HG03108 (cell line): ENCODE data around the gene MEGF8.

ENCODE experiments used
- ATAC-seq: cut with Tn5 transposase; IDR thresholded peaks from one replicate; pipeline ENCODE4 v1.9.1; 2021; ENCODE audit warnings: moderate library complexity; ENCODE audit not compliant: unreplicated experiment

MEGF8 gene, protein sequence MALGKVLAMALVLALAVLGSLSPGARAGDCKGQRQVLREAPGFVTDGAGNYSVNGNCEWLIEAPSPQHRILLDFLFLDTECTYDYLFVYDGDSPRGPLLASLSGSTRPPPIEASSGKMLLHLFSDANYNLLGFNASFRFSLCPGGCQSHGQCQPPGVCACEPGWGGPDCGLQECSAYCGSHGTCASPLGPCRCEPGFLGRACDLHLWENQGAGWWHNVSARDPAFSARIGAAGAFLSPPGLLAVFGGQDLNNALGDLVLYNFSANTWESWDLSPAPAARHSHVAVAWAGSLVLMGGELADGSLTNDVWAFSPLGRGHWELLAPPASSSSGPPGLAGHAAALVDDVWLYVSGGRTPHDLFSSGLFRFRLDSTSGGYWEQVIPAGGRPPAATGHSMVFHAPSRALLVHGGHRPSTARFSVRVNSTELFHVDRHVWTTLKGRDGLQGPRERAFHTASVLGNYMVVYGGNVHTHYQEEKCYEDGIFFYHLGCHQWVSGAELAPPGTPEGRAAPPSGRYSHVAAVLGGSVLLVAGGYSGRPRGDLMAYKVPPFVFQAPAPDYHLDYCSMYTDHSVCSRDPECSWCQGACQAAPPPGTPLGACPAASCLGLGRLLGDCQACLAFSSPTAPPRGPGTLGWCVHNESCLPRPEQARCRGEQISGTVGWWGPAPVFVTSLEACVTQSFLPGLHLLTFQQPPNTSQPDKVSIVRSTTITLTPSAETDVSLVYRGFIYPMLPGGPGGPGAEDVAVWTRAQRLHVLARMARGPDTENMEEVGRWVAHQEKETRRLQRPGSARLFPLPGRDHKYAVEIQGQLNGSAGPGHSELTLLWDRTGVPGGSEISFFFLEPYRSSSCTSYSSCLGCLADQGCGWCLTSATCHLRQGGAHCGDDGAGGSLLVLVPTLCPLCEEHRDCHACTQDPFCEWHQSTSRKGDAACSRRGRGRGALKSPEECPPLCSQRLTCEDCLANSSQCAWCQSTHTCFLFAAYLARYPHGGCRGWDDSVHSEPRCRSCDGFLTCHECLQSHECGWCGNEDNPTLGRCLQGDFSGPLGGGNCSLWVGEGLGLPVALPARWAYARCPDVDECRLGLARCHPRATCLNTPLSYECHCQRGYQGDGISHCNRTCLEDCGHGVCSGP (N-terminal part only)

DNA sequence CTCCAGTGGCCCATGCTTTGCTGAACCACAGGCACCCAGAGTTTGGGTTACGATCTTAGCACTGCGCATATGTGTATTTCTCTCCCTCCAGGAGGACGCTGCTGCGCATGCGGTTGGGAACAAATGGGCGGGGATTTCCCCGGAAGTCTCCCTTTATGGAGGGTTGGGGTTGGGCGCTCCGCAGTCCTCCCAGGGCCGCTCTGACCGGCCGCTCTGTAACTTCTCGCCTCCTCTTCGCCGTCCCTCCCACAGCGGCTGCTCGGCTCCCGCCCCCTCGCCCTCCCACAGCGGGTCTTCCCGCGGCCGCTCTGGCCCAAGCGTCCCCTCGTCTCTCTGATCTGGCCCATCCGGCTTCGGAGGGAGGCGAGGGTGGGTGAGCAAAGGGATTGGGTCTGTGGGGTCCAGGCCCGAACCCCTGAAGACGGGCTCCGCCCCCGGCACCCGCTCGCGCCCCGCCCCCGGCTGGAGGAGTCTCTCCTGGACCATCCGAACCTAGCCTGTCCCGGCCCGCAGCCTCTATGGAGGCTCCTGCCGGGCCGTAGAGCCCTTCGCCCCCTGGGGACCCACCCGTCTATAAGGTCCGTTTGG, at the start of gene MEGF8:
Gene MEGF8 (plus strand): TSS at position 328 of the 588 bp plus-strand sequence. CDS start 609 bp downstream, outside the sequence.
- peak; percentile 86 for ATAC-seq

GRCh38 chr19:42276284-42276683, 49.2 kb upstream of the MEGF8 start:
- no peak for ATAC-seq

- no peak for ATAC-seq
These were observed 48.6 kb upstream of the MEGF8 start for GRCh38 chr19:42276821-42277220.

- ATAC-seq: no peak
These were observed 47.5 kb upstream of the MEGF8 start for GRCh38 chr19:42277821-42278451.

DNA sequence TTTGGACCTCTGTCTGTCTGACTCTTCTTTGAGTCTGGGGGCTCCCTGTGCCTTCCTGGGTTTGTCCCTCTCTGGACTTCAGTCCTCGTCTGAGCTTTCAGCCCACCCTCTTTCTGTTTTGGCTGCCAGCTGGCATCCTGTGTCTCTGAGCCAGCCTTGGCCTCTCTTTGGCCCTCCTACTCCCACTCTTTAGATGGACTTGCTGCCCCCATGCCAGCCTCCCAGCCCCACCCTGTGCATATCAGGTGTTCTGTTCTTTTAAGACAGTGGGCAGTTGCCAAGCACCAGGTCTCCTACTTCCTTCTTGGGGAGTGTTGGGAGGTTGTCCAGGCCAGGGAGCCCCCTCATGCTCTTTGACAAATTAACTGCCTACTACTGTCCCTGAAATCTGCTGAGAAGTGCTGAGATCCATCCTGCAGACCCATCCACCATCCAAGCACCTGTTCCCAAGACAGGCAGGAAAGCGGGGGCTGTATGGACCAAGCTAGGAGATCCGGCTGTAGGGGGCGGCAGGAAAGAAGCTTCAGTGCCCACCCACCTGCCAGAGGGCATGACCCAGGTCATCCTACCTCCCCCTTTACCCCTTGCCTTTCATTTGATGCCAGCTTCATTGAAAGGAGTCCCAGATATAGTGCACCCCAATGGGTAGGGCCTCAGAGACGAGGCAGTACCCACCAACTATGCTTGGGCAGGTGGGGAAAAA, 46.8 kb upstream of the MEGF8 start:
- no peak for ATAC-seq

- no peak for ATAC-seq
These were observed 46.1 kb upstream of the MEGF8 start for GRCh38 chr19:42279155-42279901.

DNA sequence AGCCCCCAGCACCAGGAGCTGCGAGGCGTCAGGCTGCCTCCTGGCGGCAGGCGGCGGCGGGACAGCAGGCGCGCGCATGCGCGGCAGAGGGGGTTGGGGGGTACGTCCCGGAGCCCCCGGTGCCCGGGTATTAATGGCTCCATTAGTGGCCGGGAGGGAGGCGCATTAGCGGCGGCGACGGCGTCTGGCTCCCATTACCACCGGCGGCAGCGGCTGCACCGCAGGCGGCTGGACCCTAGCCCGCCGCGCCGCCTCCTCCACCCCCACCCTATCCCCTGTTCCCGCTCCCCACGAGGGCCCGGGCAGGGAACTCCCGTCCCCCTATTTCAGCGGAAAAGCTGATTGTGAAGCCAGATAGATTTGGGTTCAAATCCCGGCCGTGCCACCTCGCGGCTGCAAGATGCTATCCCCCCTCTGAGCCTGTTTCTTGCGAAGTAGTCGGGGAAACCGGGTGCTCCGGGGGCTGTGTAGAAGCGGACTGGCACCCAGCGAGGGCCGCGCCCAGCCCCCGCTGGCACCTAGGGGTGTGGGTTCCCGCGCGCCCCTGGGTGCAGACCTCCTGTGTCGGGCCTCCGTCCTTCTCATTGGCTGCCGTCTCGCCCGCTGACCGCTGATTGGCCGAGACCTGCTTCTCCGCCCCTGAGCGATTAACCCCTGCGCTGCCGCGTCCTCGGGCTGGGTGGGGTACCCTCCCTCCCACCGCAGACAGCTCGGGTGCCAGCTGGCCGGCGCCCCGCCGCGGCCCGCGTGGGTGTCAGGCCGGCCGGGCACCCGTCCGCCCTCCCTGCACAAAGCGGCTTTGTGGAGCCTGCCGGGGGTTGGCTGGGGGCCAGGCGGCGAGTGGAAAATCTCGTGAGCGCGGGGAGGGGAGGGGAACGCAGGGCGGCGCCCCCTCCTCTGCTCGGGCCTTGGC, 45.3 kb upstream of the MEGF8 start:
- peak; percentile 28 for ATAC-seq

DNA sequence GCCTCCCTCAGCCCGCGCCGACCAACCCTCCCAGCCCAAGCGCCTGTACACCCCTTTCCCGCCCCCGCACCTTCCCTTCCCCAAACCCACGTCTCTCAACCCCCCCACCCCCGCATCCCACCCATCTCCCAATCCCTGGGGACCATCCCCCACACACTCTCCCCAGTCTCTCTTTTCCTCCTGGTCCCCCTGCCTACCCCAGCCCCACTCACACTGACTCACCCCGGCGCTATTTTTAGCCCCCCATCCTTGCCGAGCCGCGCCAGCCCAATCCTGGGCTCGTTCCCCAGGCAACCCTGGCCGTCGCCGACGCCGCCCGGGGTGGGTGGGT, 44.7 kb upstream of the MEGF8 start:
- ATAC-seq: no peak

DNA sequence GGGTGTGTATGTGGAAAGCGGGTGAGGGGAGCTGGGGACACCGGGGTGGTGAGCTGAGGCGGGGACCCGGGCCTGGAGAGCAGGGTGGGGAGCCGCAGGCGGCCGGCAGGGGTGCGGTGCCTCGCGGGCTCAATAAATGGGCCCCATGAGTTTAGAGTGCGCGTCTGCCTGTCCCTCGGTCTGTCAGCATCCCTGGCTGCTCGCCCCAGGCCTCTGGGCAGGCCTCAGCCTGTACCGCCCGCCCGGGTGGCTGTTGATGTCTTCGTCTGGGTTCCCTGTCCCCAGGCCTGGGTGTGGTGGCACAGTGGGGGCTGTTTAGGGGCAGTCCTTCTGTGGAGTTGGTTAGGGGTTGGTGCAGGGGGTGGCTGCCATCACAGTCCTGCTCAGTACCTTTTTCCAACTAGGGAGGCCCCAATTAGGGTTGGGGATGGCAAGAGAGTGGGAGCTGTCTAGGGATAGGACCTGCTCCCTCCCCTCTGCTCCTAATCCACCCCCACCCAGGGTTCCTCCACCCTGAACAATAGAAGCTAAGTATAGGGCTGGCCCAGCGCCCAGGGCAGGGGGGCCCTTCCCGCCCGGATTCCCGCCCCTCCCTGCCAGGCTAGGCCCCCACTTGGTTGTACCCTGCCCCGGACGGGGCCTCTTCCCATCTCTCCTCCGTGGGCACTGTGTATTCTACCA, 44.1 kb upstream of the MEGF8 start:
- no peak for ATAC-seq

DNA sequence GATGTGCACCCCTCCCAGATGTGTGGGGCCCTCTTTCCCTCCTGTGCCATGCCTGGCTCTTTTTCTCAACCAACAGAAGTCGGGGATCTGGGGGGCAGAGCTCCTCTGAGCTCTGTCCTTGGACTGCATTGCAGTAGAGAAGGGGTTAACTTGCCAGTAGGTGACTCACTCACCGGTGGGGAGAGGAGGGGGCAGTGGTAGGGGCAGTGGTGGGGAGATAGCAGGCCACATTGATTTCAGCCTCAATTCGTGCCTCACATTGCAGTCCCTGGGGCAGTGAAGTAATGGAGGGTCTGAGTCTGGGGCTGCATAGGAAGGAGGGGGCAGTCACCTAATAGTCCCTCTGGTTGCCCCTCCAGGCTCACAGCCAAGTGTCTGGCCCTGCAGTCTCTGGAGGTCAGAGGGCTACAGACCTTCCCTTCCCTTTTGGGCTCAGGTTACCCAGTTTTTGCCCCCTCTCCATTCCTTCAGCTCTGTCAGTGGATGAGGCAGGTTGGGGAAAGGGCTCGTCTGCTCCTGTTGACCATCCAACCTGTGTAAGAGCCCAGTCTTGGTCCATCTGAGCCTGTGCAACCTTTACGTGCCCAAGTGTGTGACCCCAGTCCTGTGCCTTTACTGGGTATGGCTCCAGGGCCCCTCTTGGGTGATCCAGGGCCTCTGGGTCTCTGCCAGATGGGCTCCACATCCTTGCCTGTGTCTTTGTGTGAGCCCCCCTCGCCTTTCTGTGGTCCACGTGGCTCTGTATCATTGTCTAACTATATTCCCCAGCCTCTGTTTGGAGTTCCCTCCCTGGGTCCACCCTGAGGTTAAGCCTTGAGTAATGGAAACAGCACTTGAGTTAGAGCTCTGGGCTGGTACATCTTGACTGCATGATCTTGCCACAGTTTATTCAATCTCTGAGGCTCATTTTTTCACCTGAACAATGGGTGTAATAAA, 43.3 kb upstream of the MEGF8 start:
- no peak for ATAC-seq

DNA sequence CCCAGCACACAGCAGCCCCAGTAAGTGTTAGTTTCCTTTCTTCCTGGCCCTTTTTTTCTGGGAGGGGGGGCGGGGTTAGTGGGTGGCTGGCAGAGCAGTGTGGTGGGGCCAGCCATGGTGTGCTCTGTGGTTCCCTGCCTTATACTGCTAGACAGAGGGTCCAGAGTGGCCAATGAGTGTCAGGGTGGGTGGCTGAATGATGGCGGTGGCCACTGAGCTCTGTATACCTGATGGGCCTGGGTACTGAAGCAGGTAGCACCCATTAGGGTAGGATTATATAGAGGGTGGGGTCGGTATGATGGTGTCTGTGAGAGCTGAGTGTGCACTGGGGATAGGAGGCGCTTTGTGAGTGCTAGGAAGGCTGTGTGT, 42.6 kb upstream of the MEGF8 start:
- ATAC-seq: no peak

DNA sequence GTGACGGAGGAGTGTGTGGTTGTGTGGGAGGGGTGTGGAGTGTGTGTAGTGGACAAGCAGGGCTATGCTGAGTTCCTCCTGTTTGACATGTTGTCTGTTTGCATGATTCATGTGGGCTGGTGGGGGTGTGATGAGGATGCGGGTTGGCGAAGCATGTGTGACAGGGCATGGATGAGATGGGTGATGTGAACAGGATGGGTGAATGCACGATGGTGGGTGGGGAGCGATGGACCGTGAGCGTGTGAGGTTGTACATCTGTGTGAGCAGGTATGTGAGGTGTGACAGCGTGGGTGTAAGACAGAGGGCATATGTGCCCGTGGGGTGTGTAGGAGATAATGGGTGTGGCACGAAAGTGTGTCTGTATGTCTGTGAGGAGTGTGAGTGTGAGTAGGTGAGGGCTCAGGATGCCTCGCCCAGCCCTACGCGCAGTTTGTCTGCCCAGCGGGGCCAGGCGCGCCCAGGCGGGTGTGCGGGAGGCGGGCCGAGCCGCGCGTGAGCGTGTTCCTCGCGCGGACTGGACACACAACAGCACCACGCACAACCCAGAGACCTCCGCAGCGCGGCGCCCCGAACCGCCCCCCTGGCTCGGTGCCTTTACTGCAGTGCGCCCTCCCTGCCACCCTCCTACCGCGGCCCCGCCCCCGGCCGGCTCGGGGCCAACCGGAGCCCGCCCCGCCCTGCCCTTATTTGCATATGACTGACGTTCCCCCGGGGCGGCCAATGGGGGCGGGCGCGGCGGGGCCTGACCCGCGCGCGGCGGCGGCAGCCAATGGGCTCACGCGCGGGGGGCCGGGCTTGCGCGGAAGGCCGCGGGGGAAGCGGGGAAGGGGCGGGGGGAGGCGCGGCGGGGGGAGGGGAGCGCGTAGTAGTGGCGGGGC, 42.0 kb upstream of the MEGF8 start:
- ATAC-seq: peak; percentile 36

DNA sequence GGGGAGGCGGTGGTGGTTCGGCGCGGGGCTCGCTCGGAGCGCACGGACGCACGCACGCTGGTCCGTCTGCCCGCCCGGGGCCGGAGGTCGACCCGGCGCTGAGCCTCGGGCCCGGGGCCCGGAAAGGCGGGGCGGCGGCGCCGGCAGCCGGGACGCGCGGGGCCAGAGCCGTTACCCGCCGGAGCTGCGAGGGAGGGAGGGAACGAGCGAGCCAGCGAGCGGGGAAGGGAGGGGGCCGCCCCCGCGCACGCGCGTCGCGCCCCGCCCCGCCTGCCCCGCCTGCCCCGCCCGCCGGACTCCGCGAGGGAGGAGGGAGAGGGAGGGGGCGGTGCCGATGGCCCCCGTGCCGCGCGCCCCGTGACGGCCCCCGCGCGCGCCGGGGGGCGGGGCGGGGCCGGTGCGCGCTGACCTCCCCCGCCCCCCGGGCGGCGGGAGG, 41.4 kb upstream of the MEGF8 start:
- peak; percentile 20 for ATAC-seq

GRCh38 chr19:42284591-42285341, 40.7 kb upstream of the MEGF8 start:
- ATAC-seq: no peak

DNA sequence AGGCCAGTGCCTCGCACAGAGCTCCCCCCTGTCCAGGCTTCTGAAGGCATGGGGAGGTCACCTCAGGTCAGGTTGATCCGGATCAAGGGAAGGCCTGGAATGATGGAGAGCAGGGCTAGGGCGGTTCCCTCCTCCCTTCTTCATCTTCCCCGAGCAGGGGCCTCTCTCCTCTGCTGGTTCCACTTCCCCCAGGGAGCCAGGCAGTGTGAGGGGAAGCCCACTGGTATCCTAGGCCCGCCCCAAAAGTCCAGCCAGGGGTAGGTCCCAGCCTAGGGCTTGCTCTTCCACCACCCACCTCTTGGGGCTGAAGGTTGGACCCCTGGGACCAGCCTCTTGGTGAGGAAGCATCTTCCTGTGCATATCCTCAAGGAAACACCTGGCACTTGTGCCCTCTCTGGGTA, 39.9 kb upstream of the MEGF8 start:
- ATAC-seq: no peak
